Measurements from ENCODE around the gene RPS6KA2.

GRCh38 chr6:166441325-166442078 lies 185.5 kb downstream of the RPS6KA2 start:
- TF ChIP-seq EZH2 (IDR thresholded peaks at IDR 0.05; ENCODE audit: insufficient read depth, poor library complexity, severe bottlenecking) = no peak
- TF ChIP-seq EZH2phosphoT487 (IDR thresholded peaks at IDR 0.05; ENCODE audit: insufficient read depth, low read depth) = no peak

All from GM23248 (cell line).